ENCODE results near the gene OR10A4. TPM values are rescaled to one million over a fixed set of nuclear protein-coding genes. Genes with fewer than 3 reads are reported as not detected.
A peak's percentile ranks its signal among the peaks of the same experiment; 100 is the strongest.

The OR10A4 gene
- total RNA-seq, 2 donors from 2014 or later: not detected

DNA sequence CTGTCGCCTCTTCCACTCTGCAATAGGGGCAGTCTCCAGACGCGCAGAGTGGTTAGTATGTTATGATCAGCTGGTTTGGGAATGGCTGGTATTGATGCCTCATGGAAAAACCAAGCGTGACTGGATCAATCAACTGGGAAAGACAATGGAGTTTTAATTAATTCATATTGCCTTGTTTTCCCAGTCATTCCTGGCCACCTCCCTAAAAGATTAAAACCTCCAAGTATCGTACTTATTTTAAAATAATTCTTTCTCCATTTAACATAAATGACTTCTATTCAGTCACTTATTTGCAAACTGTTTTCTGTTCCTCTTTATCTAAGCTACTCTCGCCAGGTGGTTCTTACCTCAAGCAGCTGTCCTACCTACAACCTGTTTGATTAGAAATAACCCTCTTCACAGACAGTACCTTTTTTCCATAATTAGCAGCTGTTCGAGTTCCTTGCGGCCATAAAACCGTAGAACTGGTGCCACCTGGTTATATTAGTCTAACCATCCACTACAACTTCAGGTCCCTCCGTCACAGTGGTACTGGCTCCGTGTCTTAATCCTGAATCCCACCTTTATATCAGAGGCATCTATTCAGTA, 50.7 kb downstream of the OR10A4 start:
- 4 to 5% methylated on average over 11 of the region's 11 CpGs for WGBS, 2 donors
- Histone ChIP-seq H3K4me1 (peaks cover 10% of the 10 kb centered on the region), H3K9me3 (no peaks in the 10 kb centered on the region), H3K36me3 (replicated peaks in 1 of 2; ENCODE audit: insufficient read depth in 1 of 2, low read depth in 2 of 2) (no peaks in the 10 kb centered on the region), H3K27me3 (no peaks in the 10 kb centered on the region), H3K4me3 (peak overlapping the region; percentile 39 to 68), H3K27ac (peak overlapping the region in 3 of 4 donors; percentile 58 to 70 (median 59))
- TF ChIP-seq, protein P1, sequence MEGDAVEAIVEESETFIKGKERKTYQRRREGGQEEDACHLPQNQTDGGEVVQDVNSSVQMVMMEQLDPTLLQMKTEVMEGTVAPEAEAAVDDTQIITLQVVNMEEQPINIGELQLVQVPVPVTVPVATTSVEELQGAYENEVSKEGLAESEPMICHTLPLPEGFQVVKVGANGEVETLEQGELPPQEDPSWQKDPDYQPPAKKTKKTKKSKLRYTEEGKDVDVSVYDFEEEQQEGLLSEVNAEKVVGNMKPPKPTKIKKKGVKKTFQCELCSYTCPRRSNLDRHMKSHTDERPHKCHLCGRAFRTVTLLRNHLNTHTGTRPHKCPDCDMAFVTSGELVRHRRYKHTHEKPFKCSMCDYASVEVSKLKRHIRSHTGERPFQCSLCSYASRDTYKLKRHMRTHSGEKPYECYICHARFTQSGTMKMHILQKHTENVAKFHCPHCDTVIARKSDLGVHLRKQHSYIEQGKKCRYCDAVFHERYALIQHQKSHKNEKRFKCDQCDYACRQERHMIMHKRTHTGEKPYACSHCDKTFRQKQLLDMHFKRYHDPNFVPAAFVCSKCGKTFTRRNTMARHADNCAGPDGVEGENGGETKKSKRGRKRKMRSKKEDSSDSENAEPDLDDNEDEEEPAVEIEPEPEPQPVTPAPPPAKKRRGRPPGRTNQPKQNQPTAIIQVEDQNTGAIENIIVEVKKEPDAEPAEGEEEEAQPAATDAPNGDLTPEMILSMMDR (IDR thresholded peaks at IDR 0.05): no peak
- TF ChIP-seq POLR2A (IDR thresholded peaks at IDR 0.05): no peak
- no peak for DNase-seq
- intact Hi-C loops (cut with DNase I): no loop called here
- ATAC-seq: no peak

Other genes starting within 250 kb of the OR10A4 start
- 10 to 100 TPM in 1 of 2 donors, 1 to 10 TPM in 1; 6.0 to 10.9 TPM for gene DCHS1, start 220.8 kb upstream of the OR10A4 start, total RNA-seq
- gene MRPL17, start 193.3 kb upstream of the OR10A4 start, total RNA-seq: 100 to 1,000 TPM in 1 of 2 donors, 10 to 100 TPM in 1; 19.4 to 263 TPM
- gene OR2AG2, start 104.6 kb upstream of the OR10A4 start, total RNA-seq: under 1 TPM; under 0.01 to 0.26 TPM
- not detected for gene OR2AG1, start 93.6 kb upstream of the OR10A4 start, total RNA-seq
- 1 to 10 TPM; 1.0 to 2.3 TPM for gene OR6A2, start 76.9 kb upstream of the OR10A4 start, total RNA-seq
- not detected for gene OR10A5, start 30.9 kb upstream of the OR10A4 start, total RNA-seq
- gene OR10A2, start 13.6 kb upstream of the OR10A4 start, total RNA-seq: not detected
- gene OR2D2, start 15.9 kb downstream of the OR10A4 start, total RNA-seq: under 1 TPM in 1 of 2 donors, not detected in 1; 0.78 TPM
- gene OR2D3, start 44.4 kb downstream of the OR10A4 start, total RNA-seq: not detected
- 1 to 10 TPM; 4.9 to 7.3 TPM for gene ZNF215, start 49.8 kb downstream of the OR10A4 start, total RNA-seq
- 1 to 10 TPM; 2.1 to 4.3 TPM for gene ZNF214, start 143.7 kb downstream of the OR10A4 start, total RNA-seq
- gene NLRP14, start 143.9 kb downstream of the OR10A4 start, total RNA-seq: under 1 TPM; under 0.01 to 0.33 TPM
- gene RBMXL2, start 212.4 kb downstream of the OR10A4 start, total RNA-seq: 1 to 10 TPM in 1 of 2 donors, not detected in 1; 3.3 TPM